GM18873 (cell line): Measurements from ENCODE around the gene RTBDN.
"Not testable (repeated sequence)": the region's sequence is repeated elsewhere in the genome, so short reads cannot be mapped to it uniquely, and the experiment has no call there.

Source experiments
- ATAC-seq: cut with Tn5 transposase; IDR thresholded peaks from one replicate; pipeline ENCODE4 v1.9.1; 2021; ENCODE audit warnings: mild to moderate bottlenecking, moderate library complexity, moderate number of reproducible peaks; ENCODE audit not compliant: unreplicated experiment, low FRiP score

RTBDN gene

DNA sequence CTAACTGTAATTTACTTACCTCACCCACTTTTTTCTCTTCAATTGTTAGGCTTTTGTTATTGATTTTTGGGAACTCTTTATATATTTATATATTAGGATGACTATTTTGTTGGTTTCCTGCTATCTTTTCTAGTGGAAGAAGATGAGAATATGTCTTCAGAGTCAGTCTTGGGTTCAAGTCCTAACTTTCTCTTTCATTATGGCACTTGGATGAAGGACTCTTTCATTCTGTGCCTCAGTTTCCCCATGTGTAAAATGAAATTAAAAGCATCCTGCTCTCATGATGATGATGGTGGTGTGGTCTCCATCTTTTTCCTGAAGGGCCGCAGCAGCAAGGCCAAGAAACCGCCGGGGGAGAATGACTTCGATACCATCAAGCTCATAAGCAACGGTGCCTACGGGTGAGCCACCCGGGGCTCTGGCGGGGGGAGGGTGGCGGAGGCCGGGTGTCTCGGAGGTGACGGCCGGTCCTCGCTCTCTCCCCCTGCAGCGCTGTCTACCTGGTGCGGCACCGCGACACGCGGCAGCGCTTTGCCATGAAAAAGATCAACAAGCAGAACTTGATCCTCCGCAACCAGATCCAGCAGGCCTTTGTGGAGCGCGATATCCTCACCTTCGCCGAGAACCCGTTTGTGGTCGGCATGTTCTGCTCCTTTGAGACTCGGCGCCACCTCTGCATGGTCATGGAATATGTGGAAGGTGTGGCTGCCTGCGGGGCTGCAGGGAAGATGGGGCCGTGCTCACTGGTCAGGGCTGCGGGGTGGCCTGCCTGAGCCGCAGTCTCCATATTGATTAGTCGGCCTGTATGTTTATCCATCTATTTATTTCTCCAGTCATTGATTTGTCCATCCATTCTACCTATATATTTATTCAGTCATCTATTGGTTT lies 23.9 kb upstream of the RTBDN start:
- no peak for ATAC-seq

DNA sequence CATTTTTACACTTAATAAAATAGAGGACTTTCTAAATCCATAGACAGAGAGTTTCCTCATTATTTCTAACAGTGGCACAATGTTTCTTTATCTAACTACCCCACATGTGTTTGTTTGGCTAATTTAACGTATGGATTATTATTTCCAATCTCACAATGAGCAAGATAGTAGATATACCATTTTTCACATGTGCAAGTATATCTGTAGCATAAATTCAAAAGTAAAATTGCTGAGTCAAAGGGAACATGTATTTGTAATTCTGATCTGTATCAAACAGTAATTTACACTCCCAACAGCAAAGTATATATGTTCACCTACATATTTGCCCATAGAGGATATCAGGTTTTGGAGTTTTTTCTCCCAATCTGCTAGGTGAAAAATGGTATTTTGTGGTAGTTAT lies 22.3 kb upstream of the RTBDN start:
- no peak for ATAC-seq

DNA sequence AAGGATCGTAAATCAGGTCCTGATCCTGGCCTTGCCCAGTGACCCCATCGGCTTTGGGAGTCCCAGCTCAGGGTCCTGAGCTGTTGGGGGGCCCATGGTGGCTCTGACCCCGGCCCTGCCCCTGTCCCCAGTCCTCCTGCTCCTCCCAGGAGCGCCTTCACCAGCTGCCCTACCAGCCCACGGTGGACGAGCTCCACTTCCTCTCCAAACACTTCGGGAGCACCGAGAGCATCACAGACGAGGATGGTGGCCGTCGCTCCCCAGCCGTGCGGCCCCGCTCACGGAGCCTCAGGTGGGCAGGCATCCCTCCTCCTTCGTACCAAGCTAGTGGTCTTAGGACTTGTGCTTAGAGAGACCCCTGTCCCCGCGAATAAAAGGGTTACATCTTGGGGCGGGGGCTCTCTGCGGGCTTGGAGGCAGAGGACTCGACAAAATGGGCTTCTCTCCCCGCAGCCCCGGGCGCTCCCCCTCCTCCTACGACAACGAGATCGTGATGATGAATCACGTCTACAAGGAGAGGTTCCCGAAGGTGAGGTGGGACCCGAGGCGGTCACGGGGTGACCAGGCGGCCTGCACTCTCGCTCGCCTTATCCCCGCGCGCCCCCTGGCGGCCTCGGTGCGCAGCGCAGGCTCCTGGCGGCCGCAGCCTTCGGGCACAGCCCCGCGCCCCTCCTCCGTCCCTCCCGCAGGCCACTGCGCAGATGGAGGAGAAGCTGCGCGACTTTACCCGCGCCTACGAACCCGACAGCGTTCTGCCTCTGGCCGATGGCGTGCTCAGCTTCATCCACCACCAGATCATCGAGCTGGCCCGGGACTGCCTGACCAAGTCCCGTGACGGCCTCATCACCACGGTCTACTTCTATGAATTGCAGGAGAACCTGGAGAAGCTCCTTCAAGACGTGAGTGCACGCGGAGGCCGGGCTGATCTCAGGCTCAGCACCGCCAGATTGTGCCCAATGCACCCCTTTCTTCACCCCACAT lies 13.1 kb upstream of the RTBDN start:
- no peak for ATAC-seq

DNA sequence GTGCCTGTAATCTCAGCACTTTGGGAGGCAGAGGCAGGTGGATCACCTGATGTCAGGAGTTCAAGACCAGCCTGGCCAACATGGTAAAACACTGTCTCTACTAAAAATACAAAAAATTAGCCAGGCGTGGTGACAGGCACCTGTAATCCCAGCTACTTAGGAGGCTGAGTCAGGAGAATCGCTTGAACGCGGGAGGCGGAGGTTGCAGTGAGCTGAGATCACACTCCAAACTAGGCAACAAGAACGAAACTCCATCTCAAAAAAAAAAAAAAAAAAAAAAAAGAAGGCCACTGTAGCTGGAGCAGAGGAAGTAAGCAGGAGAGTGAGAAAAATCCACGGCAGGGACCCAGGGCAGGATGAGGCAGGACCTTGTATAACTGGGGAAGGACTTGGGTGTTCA lies 12.2 kb upstream of the RTBDN start:
- not testable (repeated sequence) for ATAC-seq

DNA sequence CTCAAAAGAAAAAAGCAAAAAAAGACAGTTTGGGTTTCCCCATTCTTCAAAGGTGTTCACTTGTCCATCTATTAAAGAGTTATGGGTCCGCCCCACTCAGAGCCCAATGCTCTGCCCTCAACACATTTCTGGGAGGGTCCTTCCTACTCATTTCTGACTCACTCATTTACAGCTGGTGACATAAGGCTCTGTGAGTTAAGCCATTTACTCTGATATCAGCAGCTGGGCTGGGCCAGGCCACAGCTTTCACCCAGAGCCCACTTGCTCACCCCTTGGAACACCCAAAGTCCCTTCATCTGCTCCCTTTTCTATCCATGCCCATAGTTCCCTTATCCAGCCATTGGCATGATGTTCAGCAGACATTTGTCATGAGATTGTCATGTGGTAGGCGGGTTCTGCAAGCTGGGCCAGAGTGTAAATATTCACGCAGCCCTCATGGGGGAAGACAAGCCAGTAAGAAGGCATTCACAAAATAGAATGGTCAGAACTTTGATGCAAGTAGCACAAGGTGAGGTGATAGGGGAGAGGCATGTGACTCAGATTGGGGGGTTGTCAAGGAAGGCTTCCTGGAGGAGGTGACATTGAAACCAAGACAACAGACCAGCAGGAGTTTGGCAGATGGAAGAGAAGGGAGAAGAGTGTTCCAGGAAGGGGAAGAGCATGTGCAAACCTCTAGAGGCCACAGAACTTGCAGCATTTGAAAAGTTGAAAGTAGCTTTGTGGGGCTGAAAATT lies 9.8 kb upstream of the RTBDN start:
- no peak for ATAC-seq

DNA sequence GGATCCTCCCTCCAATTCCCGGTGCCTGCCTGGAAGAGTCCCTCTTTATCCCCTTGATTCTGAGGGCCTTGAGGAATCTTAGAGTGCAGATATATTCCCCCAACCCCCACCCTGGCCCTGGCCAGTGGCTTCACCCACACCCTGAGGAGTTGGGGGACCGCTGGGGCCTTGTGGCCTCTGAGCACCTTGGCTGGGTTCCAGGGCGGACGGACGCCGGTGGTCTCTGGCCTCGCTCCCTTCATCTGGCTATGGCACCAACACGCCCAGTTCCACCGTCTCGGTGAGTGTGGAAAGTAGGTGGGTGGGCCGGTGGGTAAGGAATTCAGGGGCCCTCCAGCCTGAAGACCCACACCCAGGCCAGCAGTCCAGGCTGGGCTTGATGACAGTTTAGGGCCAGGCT lies 8.9 kb upstream of the RTBDN start:
- ATAC-seq, result no peak

DNA sequence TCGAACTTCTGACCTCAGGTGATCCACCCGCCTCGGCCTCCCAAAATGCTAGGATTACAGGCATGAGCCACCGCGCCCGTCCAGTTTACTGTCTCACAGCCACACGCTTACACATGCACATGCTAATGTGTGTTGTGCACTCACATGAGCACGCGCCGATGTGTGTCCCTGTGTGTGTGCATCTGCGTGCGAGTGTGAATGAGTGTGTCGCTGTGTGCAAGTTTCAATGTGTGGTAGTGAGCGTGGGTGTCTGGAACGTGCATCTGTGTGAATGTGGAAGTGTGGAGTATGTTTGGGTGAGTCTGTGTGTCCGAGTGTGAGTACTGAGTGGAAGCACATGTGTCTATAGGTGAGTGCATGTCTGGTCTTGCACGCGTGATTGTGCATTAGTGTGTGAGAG lies 8.1 kb upstream of the RTBDN start:
- ATAC-seq, result no peak

DNA sequence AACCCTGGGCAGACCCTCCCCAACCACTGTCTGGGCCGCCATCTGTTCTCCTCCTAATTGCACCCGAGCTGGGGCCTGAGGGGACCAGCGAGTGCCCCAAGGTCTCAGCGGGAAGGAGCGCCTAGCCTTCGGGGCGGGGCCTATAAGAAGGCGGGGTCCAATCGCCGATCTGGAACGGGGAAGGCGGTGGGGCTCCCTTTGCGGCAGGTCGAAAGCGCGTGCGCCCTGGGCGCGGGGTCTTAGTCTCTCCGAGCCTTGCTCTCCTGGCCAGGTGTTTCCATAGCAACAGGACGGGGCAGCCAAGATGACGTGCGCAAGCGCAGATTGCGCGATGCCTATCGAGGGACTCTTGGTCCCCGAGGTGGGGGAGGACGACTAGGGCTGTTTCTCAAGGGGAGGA lies 6.7 kb upstream of the RTBDN start:
- ATAC-seq, result no peak

DNA sequence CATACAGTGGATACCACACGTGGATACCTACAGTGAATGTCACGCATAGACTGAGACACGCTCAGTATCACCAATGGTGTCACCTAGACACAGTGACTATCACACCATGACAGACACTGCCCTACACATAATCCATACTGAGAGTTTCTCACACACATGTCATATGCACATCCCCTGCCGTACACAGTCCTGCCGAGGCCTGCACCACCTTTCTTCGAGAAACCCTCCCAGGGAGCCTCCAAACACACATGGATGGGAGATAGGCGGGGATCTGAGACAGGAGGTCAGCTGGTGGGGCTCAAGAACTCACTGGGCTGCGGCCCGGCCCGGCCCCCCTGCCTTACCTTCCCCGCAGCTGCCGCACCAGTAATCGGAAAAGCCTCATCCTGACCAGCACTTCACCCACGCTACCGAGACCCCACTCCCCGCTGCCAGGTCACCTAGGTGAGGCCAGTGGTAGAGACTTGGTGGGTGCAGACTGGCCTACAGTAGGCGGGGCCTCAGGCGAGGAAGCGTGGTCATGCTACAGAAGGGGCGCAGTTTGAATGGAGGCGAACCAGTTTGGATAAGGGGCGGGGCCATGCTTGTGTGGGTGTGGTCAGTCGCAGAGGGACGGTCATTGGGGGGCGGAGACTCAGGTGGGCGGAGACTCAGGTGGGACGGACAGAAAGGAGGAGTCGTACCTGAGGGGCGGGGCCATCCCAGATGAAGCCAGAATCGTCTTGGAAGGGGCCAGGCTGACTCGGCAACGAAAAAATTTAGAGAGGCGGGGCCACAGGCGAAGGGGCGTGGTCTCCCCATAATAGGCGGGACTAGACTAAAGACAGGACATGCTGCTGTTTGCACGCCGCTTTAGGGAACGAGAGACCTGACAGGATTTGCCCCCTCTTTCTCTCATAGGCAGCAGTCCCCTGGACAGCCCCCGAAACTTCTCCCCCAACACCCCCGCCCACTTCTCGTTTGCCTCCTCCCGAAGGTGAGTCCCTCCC lies 6.0 kb upstream of the RTBDN start:
- ATAC-seq, result no peak

DNA sequence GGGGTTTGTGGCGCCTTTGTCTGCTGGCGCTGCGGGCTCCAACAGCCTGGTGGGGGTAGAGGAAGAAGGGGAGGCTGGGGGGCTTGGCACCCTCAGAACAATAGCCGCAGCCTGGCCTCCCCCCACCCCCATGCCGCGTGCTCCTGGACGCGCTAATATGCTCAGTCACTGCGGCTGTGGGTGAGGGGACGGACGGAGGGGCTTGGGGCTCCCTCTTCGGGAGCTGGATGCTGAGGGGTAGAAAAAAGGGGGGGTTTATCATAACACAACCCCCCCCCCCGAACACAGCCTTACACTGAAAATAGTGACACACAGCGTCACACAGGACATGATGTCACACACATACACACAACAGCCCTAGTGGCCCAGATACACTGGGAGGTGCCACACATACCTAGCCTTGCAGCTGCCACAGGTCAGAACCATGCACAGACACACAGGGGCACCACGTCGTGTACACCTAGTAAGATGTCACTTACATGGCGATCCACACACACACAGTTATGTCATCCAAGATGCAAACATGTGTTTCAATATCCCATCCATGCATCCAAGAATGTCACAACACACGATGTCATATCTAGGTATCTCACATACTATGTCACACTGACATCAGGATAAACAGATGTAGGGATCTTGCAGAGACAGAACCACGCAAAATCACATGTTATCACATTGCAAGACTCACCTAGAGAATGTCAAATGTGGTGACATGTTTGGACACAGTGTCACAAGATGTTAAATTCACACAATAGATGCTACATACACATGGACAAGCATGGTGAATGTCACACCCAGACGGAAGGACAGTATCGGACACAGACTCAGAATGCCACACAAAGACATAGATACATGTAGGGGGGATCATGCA lies 4.7 kb upstream of the RTBDN start:
- ATAC-seq, result no peak

DNA sequence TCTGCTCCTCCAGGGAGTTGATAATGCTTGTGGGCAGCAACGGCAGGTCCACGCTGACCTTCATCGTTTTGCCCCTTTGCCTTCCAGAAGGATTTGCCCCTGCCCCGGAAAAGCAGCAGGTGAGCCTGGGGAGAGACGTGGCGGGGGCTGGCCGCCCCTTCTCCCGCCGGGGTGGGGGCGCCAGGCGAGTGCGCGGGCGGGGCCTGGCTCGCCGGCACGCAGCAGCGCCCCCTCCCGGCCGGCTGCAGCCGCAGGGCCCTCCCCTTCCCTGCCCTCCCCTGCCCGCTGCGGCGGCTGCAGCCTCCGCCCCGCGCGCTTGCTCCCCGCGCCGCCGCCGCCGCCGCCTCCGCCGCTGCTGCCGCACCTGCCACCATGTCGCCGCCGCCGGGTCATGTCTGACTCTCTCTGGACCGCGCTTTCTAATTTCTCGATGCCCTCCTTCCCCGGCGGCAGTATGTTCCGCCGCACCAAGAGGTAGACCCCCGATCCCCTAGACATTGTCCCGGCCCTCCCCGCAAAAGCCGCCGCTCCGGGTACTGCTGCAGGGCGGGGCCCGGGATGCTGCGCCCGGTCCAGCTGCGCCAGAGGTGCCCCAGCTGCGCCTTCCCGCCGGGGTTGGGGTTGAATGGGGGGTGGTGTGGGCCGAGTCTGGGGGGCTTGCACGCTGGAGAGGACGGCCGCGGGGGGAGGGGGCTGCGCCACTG lies 4.0 kb upstream of the RTBDN start, which contains the start of gene MAST1:
MAST1 (plus strand) TSS at position 334 of the 704 bp plus-strand sequence; CDS start at position 392, 58 bp downstream.
- no peak for ATAC-seq

DNA sequence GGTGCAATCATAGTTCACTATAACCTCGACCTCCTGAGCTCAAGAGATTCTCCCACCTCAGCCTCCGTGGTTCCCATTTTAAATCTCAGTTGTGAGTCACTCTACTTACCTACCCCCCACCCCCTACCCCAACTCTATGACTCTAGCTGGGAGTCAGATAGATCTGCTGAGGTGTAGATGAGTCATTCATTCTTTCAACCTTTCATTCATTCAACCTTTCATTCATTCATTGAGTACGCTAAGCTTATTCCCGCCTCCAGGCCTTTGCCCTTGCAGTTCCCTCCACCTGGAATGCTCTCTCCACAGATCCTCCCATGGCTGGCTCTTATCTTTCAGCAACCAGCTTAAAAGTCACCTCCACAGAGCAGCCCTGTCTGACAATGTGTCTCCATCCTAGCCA lies 2.8 kb upstream of the RTBDN start:
- no peak for ATAC-seq

DNA sequence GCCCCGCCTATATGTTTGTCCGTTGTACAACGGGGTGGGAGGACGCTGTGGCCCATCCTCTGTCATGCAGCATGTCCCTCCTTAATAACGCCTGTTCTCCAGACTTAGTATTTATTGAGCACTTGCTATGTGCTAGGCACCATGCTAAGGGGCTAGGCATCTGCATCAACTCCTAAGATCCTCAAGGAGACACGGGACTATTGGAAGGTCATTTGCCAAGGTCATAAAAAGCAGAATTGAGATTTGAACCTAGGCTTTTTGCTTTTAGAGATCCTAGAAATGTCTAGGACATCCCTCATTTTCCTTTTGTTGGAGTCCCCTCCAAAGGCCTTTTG lies 2.1 kb upstream of the RTBDN start:
- ATAC-seq, result no peak

DNA sequence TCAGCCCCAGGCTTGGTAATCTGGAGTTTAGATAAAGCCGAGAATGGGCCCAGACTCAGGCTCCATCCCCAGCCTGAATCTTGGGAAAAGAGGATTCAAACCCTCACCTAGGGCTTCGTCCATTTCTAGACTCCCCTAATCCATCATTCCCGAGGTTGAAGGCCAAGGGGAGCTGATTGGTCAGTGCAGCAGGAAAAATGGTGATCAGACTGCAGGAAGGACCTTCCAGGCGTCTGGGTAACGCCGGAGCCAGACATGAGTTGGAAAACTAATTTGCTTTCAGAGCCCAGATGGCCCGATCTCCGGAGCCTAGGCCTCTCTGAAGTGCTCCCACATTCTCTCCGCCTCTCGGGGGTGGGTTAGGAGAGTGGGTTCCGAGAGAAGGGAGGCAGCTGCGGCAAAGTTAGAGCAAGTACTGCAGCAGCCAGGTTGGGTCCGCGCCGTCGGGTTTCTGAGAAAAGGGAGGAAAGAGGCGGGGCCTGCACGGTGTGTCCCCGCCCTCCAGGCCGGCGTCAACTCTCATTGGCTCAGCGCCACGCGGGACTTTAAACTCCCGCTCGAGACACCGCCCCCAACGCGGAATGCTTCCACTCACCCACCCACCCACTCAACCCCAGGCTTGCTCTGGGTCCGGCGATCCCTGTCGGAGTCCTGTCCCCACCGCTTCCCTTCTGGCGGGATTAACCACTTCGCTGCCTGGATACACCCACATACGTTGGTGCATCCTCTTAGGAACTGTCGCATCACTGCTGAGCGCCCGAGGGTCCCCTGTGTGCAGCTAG lies 788 bp upstream of the RTBDN start:
- no peak for ATAC-seq

DNA sequence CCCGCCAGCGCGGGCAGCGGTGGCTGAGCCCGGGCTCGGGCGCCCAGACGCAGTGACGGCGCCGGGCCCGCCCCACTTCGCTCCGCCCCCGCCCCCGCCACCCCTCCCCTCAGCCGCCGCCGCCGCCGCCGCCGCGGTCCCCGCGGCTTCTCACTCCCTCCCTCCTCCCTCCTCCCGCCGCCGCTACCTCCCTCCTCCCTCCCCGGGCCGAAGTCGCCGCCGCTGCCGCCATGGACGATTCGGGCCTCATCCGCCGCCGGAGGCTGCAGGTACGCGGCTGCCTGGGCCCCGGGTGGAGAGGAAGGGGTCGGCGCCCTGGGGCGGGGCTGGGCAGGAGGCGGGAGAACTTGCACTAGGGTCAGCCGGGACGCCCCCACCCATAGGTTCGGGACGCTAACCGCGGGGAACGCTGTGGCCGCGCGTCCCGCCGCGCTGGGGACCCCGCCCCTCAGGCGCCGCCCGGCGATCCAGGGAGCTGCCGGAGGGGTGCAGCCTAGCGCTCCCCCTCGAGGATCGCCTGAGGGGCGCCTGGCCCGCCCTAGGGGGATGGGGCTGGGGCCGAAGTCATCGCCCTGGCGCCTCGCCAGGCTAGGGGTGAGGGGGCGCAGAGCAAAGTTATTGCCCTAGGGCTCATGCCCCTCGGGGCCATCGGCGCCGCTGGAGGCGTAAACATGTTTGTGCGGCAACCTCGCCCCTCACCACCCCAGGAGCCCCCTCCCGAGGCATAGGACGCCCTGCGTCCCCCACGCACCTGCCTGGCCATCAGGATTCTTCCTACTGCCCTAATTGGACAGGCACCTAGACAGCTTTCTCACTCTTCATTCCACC lies 427 bp downstream of the RTBDN start:
- no peak for ATAC-seq

DNA sequence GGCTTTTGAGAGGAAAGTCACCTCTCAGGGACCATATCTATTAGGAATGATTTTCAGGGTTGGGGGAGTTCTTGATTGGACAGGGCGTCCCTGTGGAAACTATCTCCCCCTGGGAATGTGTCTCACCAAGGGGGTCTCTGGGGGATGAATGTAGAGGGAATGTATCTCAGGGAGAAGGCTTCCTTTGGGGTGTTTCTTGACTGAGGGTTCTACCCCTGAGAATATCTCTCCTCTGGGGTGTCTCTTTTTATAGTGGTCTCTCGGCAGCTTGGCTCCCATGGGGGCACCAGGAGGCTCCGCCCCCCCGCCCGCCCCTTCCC lies 1.0 kb downstream of the RTBDN start:
- ATAC-seq, result no peak

DNA sequence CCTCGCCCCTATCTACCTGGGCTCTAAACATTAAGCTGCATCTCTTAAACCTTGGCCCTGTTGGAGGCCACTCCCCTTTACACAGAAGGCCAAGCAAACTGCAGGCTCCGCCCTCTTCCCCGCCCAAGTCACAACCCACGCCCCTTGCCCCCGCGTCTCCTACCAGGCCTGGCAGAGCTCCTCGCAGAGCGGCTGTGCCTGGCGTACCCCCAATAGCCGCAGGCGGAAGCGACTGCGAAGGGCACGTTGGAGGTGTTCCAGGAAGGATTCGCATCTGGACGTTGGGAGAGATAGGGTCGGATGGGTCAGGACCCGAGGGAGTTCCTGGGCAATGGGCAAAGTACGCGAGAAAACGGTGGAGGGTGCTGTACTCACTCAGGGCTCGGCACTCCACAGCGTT lies 5.9 kb downstream of the RTBDN start:
- no peak for ATAC-seq
